Erythroblast (primary cell): ENCODE measurements around the gene CSTPP1.

Experiments
- GATA1 ChIP-seq: IDR thresholded peaks from 2 replicates; pipeline ENCODE4 v1.6.1; 2011; ENCODE audit warnings: low read depth, mild to moderate bottlenecking, control low read depth, low read length, moderate library complexity
- POLR2A ChIP-seq: IDR thresholded peaks from 2 replicates; pipeline ENCODE4 v1.6.1; 2011; ENCODE audit warnings: mild to moderate bottlenecking, low read length

DNA sequence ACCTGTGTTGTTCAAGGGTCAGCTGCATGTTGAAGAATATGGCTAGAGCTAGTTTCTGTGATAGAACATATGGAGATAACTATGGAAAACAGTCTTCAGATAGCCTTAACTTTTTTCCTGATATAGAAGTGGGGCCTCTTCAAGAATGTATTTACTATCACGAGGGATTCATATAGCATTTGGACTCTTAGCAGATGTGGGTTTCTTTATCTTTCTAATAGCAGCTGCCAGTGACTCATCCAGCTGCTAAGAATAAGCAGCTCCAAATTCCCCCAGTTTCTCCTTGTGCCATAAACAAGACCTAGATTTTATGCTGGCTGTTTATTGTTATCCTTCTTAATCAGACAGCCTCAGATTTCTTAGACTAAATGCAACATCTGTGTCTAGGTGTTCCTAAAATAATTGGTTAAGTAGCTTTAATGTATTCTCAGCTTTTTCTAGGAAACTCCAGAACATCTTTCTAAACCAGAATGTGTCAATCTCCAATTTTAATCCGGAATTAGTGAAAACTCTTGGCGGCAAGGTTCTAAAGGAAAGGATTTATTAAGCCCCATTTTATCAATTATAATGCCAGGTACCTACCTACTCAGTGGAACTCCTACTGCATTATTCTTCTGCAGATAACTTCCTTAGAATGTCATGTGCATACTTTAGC lies 119.8 kb downstream of the CSTPP1 start:
- no peak for TF ChIP-seq POLR2A
- TF ChIP-seq GATA1, result no peak
